Smooth muscle cell (in vitro differentiated cells): ENCODE measurements around the gene KCNA4. TPM values are rescaled to one million over a fixed set of nuclear protein-coding genes. Genes with fewer than 3 reads are reported as not detected.

ENCODE experiments used
- DNase-seq: peaks from one replicate; lab custom pipeline; 2025; ENCODE audit not compliant: unreplicated experiment; lab: John Stamatoyannopoulos, UW
- H2AFZ ChIP-seq: fragments of 200-600 bp; sonication (generic); 2 replicates; pipeline ENCODE4 v1.6.0; 2016; ENCODE audit warnings: antibody characterized with exemption, low read depth, mild to moderate bottlenecking
- H3F3A ChIP-seq: fragments of 200-600 bp; sonication (generic); 2 replicates; pipeline ENCODE4 v1.6.0; 2017; ENCODE audit warnings: antibody characterized with exemption, low read depth
- H3K27ac ChIP-seq: fragments of 200-600 bp; sonication (generic); 2 replicates; pipeline ENCODE4 v1.5.1; 2016; ENCODE audit warnings: low read depth, mild to moderate bottlenecking
- H3K27me3 ChIP-seq: fragments of 200-600 bp; sonication (generic); 2 replicates; pipeline ENCODE4 v1.6.1; 2016; ENCODE audit warnings: low read depth, mild to moderate bottlenecking
- H3K36me3 ChIP-seq: fragments of 200-600 bp; sonication (generic); 2 replicates; pipeline ENCODE4 v1.5.1; 2016; ENCODE audit warnings: low read depth
- H3K4me1 ChIP-seq: fragments of 200-600 bp; sonication (generic); 2 replicates; pipeline ENCODE4 v1.5.1; 2016; ENCODE audit warnings: low read depth
- H3K4me2 ChIP-seq: fragments of 200-600 bp; sonication (generic); 2 replicates; pipeline ENCODE4 v1.6.0; 2016; ENCODE audit warnings: mild to moderate bottlenecking
- H3K4me3 ChIP-seq: fragments of 200-600 bp; sonication (generic); 2 replicates; pipeline ENCODE4 v1.5.1; 2016; ENCODE audit warnings: mild to moderate bottlenecking
- H3K79me2 ChIP-seq: fragments of 200-600 bp; sonication (generic); 2 replicates; pipeline ENCODE4 v1.6.0; 2016; ENCODE audit warnings: low read depth, mild to moderate bottlenecking
- H3K9ac ChIP-seq: fragments of 200-600 bp; sonication (generic); 2 replicates; pipeline ENCODE4 v1.6.0; 2016; ENCODE audit warnings: low read depth
- H3K9me3 ChIP-seq: fragments of 200-600 bp; sonication (generic); replicated peaks from 2 replicates; pipeline ENCODE4 v1.5.1; 2016; ENCODE audit warnings: low read depth
- H4K20me1 ChIP-seq: fragments of 200-600 bp; sonication (generic); 2 replicates; pipeline ENCODE4 v1.6.0; 2016; ENCODE audit warnings: low read depth
- CTCF ChIP-seq: fragments of 200-600 bp; sonication (generic); IDR thresholded peaks from 2 replicates; pipeline ENCODE4 v1.5.1; 2017; ENCODE audit warnings: borderline replicate concordance, mild to moderate bottlenecking, antibody characterized with exemption; ENCODE audit not compliant: insufficient read depth, poor library complexity, severe bottlenecking
- WGBS: methylation state at CpG from one replicate; pipeline ENCODE4 v1.1.7; 2016; ENCODE audit warnings: low lambda C conversion rate; 5-methylcytosine and 5-hydroxymethylcytosine counted together
- polyA plus RNA-seq: library from polyadenylated mRNA; unstranded; fragments of >200 nt; fragmentation: Nextera tagmentation; extraction: Ambion mirVana; gene quantifications from 2 replicates; pipeline ENCODE4 v1.2.1, GENCODE V29; 2016
- total RNA-seq: library from RNA; depleted of rRNA; stranded (reverse); fragments of >200 nt; gene quantifications from 2 replicates; pipeline ENCODE4 v1.2.3, GENCODE V29; 2014

The KCNA4 gene
- total and polyA plus RNA-seq, 2 experiments from 2014 or later: not detected

GRCh38 chr11:29963796-29964195 lies 53.0 kb downstream of the KCNA4 start:
- Histone ChIP-seq H3K79me2 (no peaks in the 10 kb centered on the region), H3K27me3 (no peaks in the 10 kb centered on the region), H3K4me1 (no peaks in the 10 kb centered on the region), H3F3A (no peaks in the 10 kb centered on the region), H3K9me3 (no peaks in the 10 kb centered on the region), H2AFZ (no peak overlapping the region), H3K4me3 (no peak overlapping the region), H3K27ac (no peak overlapping the region), H3K4me2 (no peak overlapping the region), H3K9ac (no peak overlapping the region), H3K36me3 (no peaks in the 10 kb centered on the region), H4K20me1 (no peaks in the 10 kb centered on the region)
- WGBS: 84% methylated on average over 2 of the region's 2 CpGs
- TF ChIP-seq CTCF: no peak
- no peak for DNase-seq

- no peak for TF ChIP-seq CTCF
- WGBS: 82% methylated on average over 2 of the region's 2 CpGs
- no peak for DNase-seq
- H3K36me3 ChIP-seq: no peaks in the 10 kb centered on the region
- H3K27ac ChIP-seq: no peak overlapping the region
- H4K20me1 ChIP-seq: no peaks in the 10 kb centered on the region
- no peak overlapping the region for H2AFZ ChIP-seq
- H3K9ac ChIP-seq: no peak overlapping the region
- H3K4me3 ChIP-seq: no peak overlapping the region
- no peaks in the 10 kb centered on the region for H3K79me2 ChIP-seq
- no peaks in the 10 kb centered on the region for H3K27me3 ChIP-seq
- H3K4me1 ChIP-seq: no peaks in the 10 kb centered on the region
- no peak overlapping the region for H3K4me2 ChIP-seq
- no peaks in the 10 kb centered on the region for H3K9me3 ChIP-seq
- no peaks in the 10 kb centered on the region for H3F3A ChIP-seq
These were observed 53.8 kb downstream of the KCNA4 start for GRCh38 chr11:29963036-29963435.

GRCh38 chr11:29962243-29962642 lies 54.6 kb downstream of the KCNA4 start:
- no peak overlapping the region for H3K4me3 ChIP-seq
- no peak overlapping the region for H3K27ac ChIP-seq
- no peak overlapping the region for H3K4me2 ChIP-seq
- no peaks in the 10 kb centered on the region for H3K9me3 ChIP-seq
- no peaks in the 10 kb centered on the region for H3K4me1 ChIP-seq
- no peak overlapping the region for H2AFZ ChIP-seq
- H4K20me1 ChIP-seq: no peaks in the 10 kb centered on the region
- H3K79me2 ChIP-seq: no peaks in the 10 kb centered on the region
- no peaks in the 10 kb centered on the region for H3K27me3 ChIP-seq
- peak; percentile 23 for TF ChIP-seq CTCF
- H3K9ac ChIP-seq: no peak overlapping the region
- no peak for DNase-seq
- 67% methylated on average over 2 of the region's 2 CpGs for WGBS
- H3F3A ChIP-seq: no peaks in the 10 kb centered on the region
- no peaks in the 10 kb centered on the region for H3K36me3 ChIP-seq

Other genes with a start within 250 kb of the KCNA4 start
- gene FSHB, start 214.0 kb upstream of the KCNA4 start, total RNA-seq: not detected in 2 replicates
- gene FSHB, start 214.0 kb upstream of the KCNA4 start, polyA plus RNA-seq: not detected in 2 replicates